Retinal pigment epithelial cell (primary cell): ENCODE results near the gene FOXP1.

Source experiments
- DNase-seq: peaks from one replicate; pipeline ENCODE4 v3.0.0-alpha.2; 2010; ENCODE audit warnings: low read depth
- H3K4me3 ChIP-seq: 2 replicates; pipeline ENCODE4 v1.5.1; 2011; ENCODE audit warnings: mild to moderate bottlenecking, low read length, control low read depth, moderate library complexity
- TF ChIP-seq, protein P1 (sequence below): conservative IDR thresholded peaks from 2 replicates; pipeline ENCODE4 v1.5.1; 2011; ENCODE audit warnings: low read depth, low read length, control low read depth, inconsistent platforms

The FOXP1 gene

DNA sequence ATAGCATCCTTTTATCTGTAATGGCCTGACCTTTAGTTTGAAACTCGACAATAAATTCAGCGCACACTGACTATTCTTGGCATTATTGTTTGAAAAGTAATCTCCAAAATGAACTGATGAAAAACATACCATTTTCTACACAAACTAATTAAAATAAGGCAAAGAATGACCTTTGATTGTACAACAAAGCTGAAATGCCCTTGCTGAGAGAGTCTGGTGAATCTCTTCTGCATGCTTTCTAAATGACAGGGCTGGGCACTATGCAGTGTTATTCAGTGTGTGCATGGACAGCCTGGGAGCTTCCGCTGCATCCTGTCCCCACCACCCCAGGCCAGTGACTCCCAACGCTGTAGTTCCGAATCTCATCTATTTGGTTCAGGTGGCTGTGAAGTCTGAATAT is 530.8 kb downstream of the FOXP1 start:
- TF ChIP-seq, protein P1, sequence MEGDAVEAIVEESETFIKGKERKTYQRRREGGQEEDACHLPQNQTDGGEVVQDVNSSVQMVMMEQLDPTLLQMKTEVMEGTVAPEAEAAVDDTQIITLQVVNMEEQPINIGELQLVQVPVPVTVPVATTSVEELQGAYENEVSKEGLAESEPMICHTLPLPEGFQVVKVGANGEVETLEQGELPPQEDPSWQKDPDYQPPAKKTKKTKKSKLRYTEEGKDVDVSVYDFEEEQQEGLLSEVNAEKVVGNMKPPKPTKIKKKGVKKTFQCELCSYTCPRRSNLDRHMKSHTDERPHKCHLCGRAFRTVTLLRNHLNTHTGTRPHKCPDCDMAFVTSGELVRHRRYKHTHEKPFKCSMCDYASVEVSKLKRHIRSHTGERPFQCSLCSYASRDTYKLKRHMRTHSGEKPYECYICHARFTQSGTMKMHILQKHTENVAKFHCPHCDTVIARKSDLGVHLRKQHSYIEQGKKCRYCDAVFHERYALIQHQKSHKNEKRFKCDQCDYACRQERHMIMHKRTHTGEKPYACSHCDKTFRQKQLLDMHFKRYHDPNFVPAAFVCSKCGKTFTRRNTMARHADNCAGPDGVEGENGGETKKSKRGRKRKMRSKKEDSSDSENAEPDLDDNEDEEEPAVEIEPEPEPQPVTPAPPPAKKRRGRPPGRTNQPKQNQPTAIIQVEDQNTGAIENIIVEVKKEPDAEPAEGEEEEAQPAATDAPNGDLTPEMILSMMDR: no peak
- no peak overlapping the region for H3K4me3 ChIP-seq
- DNase-seq: no peak

DNA sequence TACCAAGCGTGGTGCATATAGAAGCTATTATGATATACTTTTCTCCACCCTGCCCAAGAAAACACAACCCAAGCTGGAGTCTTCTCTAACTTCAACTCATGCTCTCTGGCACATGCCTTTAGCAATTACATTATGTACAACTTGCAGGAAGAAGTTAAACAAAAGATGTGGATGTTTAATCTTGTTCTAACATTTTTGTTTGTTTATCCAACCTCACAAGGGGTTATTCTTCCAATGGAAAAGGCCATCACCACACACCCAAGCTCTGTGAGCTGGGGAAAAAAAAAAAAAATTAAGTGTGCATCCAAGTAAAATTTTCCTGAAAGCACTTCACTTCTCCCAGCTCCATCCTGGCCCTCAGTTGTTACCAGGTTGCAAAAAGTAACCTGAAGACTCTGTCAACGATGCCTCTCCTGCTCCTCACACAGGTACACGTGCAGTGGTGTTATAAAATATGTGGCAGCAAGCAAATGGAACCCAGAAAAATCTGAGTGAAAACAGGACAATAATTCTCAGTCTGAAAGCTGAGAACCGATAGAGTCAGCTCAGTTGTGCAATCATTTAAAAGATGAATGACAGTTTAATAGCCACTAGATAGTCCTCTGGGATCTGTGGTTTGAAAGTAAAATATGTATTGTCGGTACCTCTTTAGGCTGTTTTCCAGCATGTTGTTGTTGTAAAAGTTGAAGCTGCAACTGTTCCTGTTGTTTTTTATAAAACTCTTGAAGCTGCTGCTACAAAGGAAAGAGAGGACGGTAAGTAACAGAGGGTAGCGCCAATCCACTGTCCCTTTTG is 531.4 kb downstream of the FOXP1 start:
- H3K4me3 ChIP-seq: no peak overlapping the region
- TF ChIP-seq, protein P1: no peak
- no peak for DNase-seq

DNA sequence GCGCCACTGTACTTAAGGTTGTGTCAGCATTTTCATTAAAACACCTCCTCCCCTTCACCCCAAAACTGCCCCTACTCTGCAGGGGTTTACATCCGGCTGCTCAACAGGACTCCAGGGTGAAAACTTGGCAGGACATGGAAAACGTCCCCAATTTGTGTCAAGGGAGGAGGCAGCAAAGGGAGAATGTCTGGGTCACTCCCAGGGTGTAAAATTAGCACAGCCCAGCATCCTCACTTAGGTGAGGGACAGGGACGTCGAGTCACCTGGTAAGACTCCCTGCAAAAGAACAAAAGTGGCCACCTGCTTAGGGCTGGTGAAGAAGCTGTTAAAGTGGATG is 532.3 kb downstream of the FOXP1 start:
- no peak for DNase-seq
- no peak overlapping the region for H3K4me3 ChIP-seq
- TF ChIP-seq, protein P1: no peak

DNA sequence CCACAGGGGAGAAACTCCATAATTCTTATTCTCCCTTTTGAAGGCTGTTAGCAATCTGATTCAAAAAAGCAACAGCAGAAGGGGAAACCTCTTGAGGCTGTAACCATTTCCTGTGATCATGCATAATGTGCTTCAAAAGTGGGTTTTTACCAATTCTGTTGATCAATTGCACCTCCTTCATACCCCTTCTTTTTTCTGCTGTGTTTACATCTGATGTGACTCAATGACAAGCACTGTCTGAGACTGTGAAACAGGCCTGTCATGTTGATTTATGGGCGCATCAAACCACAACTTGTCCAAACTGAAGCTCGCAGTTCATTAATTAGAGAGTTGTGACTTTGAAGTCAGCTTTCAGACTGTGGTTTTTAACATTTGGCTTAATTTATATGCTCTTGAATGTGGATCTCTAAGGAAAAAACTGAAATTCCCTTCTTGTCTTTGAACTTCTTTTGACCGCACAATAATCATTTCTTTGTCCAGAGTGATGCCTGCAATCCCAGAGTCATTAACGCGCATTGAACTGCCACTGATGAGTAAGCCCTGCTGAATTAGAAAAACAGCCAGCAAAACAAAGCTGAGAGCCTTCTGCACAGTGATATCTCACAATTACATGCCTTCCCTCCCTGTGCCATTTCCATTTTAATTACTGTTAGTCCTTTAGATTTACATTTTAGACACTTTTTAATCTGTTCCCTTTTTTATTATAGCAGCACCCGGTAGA is 532.8 kb downstream of the FOXP1 start:
- DNase-seq: no peak
- no peak overlapping the region for H3K4me3 ChIP-seq
- TF ChIP-seq, protein P1: no peak

DNA sequence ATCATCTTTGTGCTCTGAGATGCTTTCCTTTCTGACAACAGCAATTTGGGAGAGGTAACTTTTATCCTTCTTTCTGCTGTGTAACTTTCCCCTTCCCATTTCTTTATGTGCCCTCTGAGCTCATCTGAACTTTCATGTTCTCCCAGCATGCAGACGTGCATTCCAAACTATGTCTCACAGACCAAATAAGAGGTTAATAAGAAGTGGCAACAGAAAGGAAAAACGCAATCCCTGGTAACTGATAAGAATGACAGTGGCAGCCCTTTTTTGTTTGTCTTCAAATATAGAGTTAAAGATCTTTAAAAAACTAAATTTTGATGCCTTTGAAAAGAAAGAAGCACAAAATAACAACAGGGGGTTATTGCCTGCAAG is 533.4 kb downstream of the FOXP1 start:
- TF ChIP-seq, protein P1: no peak
- no peak for DNase-seq
- no peak overlapping the region for H3K4me3 ChIP-seq

DNA sequence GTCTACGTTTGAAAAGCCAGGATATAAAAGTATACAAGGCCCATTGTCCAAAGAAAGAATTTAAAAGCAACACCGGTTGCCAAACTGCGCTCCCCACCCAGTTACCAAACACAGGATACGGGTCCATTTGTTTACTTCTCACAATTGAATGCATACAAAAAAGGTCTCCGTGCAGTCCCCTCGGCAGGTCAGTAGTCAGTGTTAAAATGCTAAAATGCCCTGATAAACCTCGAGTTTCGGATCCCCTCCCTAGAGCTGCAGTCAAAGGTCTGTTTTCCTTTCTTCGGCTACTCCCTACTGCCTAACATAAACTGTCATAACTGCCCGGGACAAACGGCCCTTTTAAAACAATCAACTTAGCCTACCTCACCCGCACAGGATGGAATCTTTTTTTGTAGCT is 534.6 kb downstream of the FOXP1 start:
- no peak for DNase-seq
- TF ChIP-seq, protein P1: no peak

More for the DNA sequence above, 534.6 kb downstream of the FOXP1 start:
- no peak overlapping the region for H3K4me3 ChIP-seq
